Fibroblast of mammary gland (primary cell): ENCODE measurements around the gene EBF3.

ENCODE experiments used
- DNase-seq: peaks from one replicate; pipeline ENCODE4 v3.0.0-alpha.2; 2010; ENCODE audit warnings: low read depth
- H3K4me3 ChIP-seq: 2 replicates; pipeline ENCODE4 v1.5.1; 2011; ENCODE audit warnings: low read depth, mild to moderate bottlenecking, low read length, moderate library complexity; ENCODE audit not compliant: control insufficient read depth
- TF ChIP-seq, protein P1 (sequence below): conservative IDR thresholded peaks from 2 replicates; pipeline ENCODE4 v1.5.1; 2011; ENCODE audit warnings: low read depth, low read length, inconsistent platforms; ENCODE audit not compliant: control insufficient read depth, insufficient read depth

Gene EBF3

DNA sequence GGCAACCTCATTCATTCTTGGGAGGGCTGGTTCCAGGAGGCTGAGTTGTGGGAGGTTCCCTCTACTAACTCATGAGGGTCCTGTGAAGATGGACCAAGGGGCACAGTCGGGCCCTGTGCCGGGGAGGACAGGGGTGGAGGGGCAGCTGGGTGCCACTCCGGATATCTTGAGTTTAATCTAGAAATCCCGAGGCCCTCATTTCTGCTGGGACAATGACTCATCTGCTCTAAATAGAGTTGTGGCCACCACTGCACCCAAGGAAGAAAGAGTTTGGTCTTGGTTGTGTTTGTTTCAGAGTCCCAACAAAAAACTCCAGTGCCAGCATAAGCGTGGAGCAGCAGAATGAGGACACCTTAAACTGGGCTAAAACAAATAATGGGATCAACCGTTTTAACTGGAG lies 82.4 kb downstream of the EBF3 start:
- DNase-seq = no peak
- TF ChIP-seq, protein P1, sequence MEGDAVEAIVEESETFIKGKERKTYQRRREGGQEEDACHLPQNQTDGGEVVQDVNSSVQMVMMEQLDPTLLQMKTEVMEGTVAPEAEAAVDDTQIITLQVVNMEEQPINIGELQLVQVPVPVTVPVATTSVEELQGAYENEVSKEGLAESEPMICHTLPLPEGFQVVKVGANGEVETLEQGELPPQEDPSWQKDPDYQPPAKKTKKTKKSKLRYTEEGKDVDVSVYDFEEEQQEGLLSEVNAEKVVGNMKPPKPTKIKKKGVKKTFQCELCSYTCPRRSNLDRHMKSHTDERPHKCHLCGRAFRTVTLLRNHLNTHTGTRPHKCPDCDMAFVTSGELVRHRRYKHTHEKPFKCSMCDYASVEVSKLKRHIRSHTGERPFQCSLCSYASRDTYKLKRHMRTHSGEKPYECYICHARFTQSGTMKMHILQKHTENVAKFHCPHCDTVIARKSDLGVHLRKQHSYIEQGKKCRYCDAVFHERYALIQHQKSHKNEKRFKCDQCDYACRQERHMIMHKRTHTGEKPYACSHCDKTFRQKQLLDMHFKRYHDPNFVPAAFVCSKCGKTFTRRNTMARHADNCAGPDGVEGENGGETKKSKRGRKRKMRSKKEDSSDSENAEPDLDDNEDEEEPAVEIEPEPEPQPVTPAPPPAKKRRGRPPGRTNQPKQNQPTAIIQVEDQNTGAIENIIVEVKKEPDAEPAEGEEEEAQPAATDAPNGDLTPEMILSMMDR = no peak
- H3K4me3 ChIP-seq = no peak overlapping the region

DNA sequence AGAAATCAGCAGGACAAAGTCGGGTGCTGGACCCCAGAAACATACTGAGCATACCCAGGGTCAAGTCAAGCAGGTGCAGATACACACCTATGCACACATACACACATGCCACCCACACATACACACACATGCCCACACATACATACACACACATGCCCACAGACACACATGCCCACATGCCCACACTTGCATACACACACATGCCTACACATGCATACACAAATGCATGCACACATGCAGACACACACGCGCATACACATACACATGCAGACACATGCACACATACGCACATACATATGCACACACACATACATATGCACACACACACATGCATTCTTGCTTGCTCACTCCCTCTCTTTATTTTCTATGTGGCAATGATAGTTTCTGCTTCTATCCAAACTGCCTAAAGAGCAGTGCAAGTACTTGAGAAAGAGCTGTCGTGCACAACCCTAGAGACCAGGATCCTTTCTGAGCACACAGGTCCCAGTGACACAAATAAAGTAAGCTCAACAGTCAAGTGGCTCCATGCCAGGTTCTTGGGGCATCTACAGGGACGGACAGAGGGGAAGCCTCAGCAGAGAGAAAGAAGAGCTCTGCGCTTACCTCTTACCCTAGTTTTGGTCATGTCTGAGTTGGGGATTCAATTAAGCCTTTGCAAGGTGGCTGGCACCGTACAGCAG lies 83.7 kb downstream of the EBF3 start:
- H3K4me3 ChIP-seq = no peak overlapping the region
- TF ChIP-seq, protein P1 = no peak
- no peak for DNase-seq

DNA sequence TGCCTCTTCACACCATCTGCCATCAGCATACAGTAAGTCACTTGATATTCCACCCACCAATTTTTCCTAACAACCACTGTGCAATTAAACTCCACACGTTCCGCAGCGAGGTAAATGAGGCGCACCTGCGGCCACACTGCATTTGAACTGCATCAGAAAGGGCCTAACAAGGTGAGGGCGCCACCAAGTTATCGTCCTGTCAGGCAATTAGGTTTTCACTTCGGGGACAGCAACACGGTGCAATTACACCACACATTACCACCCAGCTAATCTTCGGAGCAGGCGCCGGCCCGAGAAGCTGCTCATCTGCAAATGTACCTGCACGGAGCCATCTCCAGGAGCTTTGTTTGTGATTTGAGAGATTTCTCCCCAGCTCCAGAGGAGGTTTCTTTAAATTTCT lies 84.4 kb downstream of the EBF3 start:
- DNase-seq = no peak
- no peak overlapping the region for H3K4me3 ChIP-seq
- TF ChIP-seq, protein P1 = no peak

DNA sequence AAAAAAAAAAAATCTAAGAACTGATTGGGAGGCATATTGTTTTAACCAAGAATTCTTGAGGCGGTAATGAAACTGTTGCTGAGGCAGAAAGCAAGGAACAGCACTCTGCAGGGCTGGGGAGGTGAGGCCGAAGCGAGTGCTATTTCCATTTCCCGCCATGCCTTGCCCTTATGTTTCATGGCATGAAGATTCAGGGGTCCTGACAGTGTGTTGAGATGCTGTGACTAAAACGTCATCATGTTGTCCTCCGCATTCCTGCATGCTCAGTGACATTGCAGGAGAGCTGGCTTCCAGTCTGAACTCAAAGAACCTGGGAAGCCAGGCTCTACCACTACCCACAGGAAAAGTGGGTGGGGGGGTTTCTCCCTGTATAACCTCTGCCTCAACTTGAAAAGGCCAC lies 85.2 kb downstream of the EBF3 start:
- TF ChIP-seq, protein P1 = no peak
- no peak for DNase-seq
- H3K4me3 ChIP-seq = no peak overlapping the region

DNA sequence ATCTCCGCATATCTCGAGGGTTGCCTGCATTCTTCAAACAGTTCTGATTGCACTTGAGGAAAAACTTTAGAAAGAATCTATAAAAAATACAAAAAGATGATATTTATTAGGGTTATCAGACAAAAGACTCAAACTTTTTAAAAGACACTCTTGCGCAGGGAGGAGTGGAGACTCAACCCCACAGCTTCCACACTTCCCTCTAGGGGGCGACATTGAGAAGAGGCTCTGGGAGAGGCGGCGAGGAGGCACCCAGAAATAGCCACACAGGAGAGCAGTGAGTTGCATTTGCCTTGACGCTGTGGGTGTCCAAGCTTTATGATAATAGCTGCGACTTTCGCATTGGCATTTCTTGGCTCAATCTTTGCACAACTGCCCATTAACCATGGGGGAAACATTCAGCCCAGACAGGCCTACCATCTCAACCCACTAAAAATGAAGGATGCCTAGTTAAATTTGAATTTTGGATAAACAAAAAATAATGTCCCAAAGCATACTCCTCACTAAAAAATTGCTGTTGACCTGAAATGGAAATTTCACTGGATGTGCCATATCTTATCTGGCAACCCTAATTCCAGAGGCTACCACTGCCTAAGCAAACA lies 86.2 kb downstream of the EBF3 start:
- DNase-seq = peak; percentile 3
- TF ChIP-seq, protein P1 = peak; percentile 54
- no peak overlapping the region for H3K4me3 ChIP-seq

DNA sequence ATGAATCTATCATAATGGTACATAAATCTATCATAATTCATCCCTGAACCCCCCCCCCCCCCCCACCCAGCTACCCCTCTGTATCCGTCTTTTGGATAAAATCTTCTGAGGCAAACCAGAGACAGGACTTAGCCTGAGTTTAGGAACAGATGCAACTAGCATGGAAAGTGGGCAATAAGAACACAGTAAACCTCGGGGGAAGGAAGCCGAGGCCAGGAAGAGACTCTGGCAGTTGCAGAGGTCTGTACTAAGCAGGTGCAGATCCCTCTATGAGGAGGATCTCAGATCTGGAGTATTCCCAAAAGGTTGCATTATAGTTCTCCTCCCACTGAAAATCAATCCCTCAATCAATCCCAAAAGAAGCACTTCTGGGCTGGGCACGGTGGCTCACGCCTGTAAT lies 87.2 kb downstream of the EBF3 start:
- no peak overlapping the region for H3K4me3 ChIP-seq
- TF ChIP-seq, protein P1 = no peak
- no peak for DNase-seq
